GM10266 (cell line): Measurements from ENCODE around the gene GATAD2A.

Source experiments
- DNase-seq: peaks from one replicate; pipeline ENCODE4 v3.0.0; 2012; ENCODE audit errors: extremely low spot score
- CTCF ChIP-seq: IDR thresholded peaks from 2 replicates; pipeline ENCODE4 v1.5.1; 2012; ENCODE audit warnings: mild to moderate bottlenecking, low read depth; ENCODE audit not compliant: control insufficient read depth, insufficient read depth; ENCODE audit errors: missing control alignments

GATAD2A gene

DNA sequence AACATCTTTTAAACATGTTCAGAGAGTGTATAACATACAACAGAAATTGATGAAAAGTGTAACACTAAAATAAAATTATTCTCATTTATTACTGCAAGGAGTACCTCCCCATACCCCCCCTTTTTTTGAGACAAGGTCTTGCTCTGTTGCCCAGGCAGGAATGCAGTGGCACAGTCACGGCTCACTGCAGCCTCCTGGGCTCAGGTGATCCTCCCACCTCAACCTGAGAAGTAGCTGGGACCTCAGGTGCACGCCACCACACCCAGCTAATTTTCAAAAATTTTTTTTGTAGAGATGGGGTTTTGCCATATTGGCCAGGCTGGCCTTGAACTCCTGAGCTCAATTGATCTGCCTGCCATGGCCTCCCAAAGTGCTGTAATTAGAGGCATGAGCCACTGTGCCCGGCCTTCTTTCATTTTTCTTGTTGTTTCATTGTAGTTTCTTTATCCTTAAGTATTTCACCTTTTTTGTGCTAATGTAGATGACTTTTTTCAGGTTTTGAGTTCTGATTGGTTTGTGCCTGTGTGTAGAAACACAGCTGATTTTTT, 28.3 kb downstream of the GATAD2A start:
- no peak for TF ChIP-seq CTCF
- DNase-seq: no peak

- DNase-seq: no peak
- no peak for TF ChIP-seq CTCF
Observed at GRCh38 chr19:19434483-19435045, 29.1 kb downstream of the GATAD2A start.

DNA sequence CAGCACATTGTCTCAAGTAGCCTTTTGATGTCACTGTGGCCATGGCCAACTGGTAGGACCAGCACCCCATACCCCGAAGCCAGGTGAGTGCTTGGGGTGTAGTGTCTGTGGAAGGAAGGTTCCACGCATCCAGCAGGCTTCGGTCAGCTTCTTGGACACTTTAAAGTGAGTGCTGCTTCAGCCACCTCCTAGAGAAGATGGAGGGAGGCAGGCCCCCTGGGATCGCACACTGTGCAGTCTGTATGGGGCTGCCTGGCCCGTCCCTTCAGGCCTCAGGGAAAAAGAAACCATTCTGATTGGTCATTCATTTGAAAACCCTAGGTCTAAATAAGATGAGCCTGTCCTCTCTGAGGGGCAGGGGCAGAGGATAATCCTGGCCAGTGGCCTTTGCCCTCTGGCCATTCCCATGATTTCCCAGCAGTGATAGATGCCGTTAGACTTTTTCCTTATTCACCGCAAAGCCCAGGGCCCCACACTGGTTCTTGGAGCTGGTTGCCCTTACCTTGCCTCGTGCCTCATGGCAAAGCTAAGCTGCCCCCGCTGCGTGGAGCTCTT, 30.7 kb downstream of the GATAD2A start:
- no peak for DNase-seq
- TF ChIP-seq CTCF: no peak

DNA sequence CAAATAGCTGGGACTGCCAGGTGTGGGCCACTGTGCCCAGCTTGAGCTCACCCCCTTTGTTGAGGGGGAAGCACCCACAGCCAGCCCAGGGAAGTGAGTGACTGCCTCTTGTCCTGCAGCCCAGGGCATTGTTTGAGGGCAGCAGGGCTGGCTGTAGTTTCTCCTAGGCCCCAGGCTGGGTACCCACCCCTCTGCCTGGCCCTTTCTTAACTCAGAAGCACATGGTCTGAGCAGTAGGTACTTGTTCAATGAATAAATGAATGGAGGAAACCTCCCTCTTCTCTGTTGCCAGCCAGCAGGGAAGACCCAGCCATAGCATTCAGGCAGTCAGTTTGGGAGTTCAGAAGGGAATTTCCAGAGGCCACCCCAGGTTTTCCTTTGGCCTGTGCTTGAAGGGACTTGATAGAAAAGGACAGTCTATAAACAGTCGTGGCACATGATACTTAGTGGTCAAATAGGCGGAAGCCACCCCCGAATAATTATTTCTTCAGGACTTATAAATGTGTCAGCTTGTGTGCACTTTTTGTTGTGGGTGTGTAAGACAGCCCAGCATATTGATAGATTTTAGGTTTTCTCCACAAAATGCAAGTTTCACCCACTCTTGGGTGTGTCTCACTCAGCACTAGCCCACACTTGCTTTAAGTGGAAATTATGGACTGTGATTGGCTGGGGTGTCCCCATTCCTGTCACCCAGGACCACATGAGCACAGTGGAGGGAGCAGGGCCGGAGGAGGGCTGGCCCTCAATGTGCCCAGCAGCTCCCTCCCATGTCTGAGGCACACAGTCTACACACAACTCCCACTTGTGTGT, 33.1 kb downstream of the GATAD2A start:
- TF ChIP-seq CTCF: no peak
- DNase-seq: no peak

DNA sequence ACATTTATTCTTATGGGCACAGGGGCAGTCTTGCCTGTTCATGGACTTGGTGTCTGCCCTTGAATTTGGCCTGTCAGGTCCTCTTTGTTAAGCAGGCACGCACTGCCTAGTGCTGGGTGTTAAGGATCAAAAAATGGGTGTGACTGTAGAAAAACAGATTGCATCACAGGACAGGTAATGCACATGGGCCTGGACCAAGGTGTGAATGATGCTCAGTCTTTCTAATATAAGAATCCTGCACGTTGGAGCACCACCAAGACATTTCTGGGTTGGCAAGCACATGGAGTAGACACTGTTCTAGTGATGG, 33.7 kb downstream of the GATAD2A start:
- TF ChIP-seq CTCF: no peak
- no peak for DNase-seq

- DNase-seq: no peak
- TF ChIP-seq CTCF: no peak
Observed at GRCh38 chr19:19443283-19443682, 37.8 kb downstream of the GATAD2A start.
